Renal cortex interstitium (tissue), 15 donors: Measurements from ENCODE around the gene ITGA6. TPM values are rescaled to one million over a fixed set of nuclear protein-coding genes. Genes with fewer than 3 reads are reported as not detected.

Experiments used
- DNase-seq, 11 donors: peaks; one replicate each; pipeline ENCODE4 v3.0.0-alpha.2; 2013; ENCODE audit warnings: low read depth in 9 of 11, low spot score in 4 of 11; ENCODE audit errors: extremely low read depth in 1 of 11
- long read RNA-seq, 16 experiments: transcript quantifications; one replicate each; lab custom pipeline, GENCODE V29; 2026
- polyA plus RNA-seq, 3 donors: library from polyadenylated mRNA; unstranded; fragments of 120-200 nt; gene quantifications; one replicate each; pipeline ENCODE4 v1.2.1, GENCODE V29; 2013; ENCODE audit not compliant: insufficient read length in 3 of 3

Gene ITGA6
- 100 to 1,000 TPM; 102 to 124 (median 116) TPM for polyA plus RNA-seq
- long read RNA-seq, donor 1, full-length matches to known transcripts = 1 of 9 reads
- long read RNA-seq, donor 1, partial matches to known transcripts = 8 of 9 reads
- long read RNA-seq, donor 1, other reads (novel, unspliced or antisense) = 0 of 9 reads
- long read RNA-seq, donor 2, full-length matches to known transcripts = 4 of 12 reads
- long read RNA-seq, donor 2, partial matches to known transcripts = 8 of 12 reads
- long read RNA-seq, donor 2, other reads (novel, unspliced or antisense) = 0 of 12 reads
- long read RNA-seq, donor 3, full-length matches to known transcripts = 1 of 30 reads
- long read RNA-seq, donor 3, partial matches to known transcripts = 29 of 30 reads
- long read RNA-seq, donor 3, other reads (novel, unspliced or antisense) = 0 of 30 reads
- long read RNA-seq, donor 4, full-length matches to known transcripts = 5 of 22 reads
- long read RNA-seq, donor 4, partial matches to known transcripts = 17 of 22 reads
- long read RNA-seq, donor 4, other reads (novel, unspliced or antisense) = 0 of 22 reads
- long read RNA-seq, donor 5 = 0 reads
- long read RNA-seq, donor 6, full-length matches to known transcripts = 9 of 113 reads
- long read RNA-seq, donor 6, partial matches to known transcripts = 104 of 113 reads
- long read RNA-seq, donor 6, other reads (novel, unspliced or antisense) = 0 of 113 reads
- long read RNA-seq, donor 7, full-length matches to known transcripts = 5 of 20 reads
- long read RNA-seq, donor 7, partial matches to known transcripts = 15 of 20 reads
- long read RNA-seq, donor 7, other reads (novel, unspliced or antisense) = 0 of 20 reads
- long read RNA-seq, donor 8, full-length matches to known transcripts = 7 of 185 reads
- long read RNA-seq, donor 8, partial matches to known transcripts = 178 of 185 reads
- long read RNA-seq, donor 8, other reads (novel, unspliced or antisense) = 0 of 185 reads
- long read RNA-seq, donor 9, full-length matches to known transcripts = 1 of 16 reads
- long read RNA-seq, donor 9, partial matches to known transcripts = 15 of 16 reads
- long read RNA-seq, donor 9, other reads (novel, unspliced or antisense) = 0 of 16 reads
- long read RNA-seq, donor 10, full-length matches to known transcripts = 2 of 24 reads
- long read RNA-seq, donor 10, partial matches to known transcripts = 22 of 24 reads
- long read RNA-seq, donor 10, other reads (novel, unspliced or antisense) = 0 of 24 reads
- long read RNA-seq, donor 11, full-length matches to known transcripts = 4 of 31 reads
- long read RNA-seq, donor 11, partial matches to known transcripts = 27 of 31 reads
- long read RNA-seq, donor 11, other reads (novel, unspliced or antisense) = 0 of 31 reads
- long read RNA-seq, donor 12 = 0 reads
- long read RNA-seq, donor 13, full-length matches to known transcripts = 10 of 178 reads
- long read RNA-seq, donor 13, partial matches to known transcripts = 168 of 178 reads
- long read RNA-seq, donor 13, other reads (novel, unspliced or antisense) = 0 of 178 reads
- long read RNA-seq, donor 14, full-length matches to known transcripts = 6 of 12 reads
- long read RNA-seq, donor 14, partial matches to known transcripts = 6 of 12 reads
- long read RNA-seq, donor 14, other reads (novel, unspliced or antisense) = 0 of 12 reads
- long read RNA-seq, donor 15, full-length matches to known transcripts = 2 of 8 reads
- long read RNA-seq, donor 15, partial matches to known transcripts = 6 of 8 reads
- long read RNA-seq, donor 15, other reads (novel, unspliced or antisense) = 0 of 8 reads
- long read RNA-seq, donor 16, full-length matches to known transcripts = 8 of 95 reads
- long read RNA-seq, donor 16, partial matches to known transcripts = 87 of 95 reads
- long read RNA-seq, donor 16, other reads (novel, unspliced or antisense) = 0 of 95 reads

DNA sequence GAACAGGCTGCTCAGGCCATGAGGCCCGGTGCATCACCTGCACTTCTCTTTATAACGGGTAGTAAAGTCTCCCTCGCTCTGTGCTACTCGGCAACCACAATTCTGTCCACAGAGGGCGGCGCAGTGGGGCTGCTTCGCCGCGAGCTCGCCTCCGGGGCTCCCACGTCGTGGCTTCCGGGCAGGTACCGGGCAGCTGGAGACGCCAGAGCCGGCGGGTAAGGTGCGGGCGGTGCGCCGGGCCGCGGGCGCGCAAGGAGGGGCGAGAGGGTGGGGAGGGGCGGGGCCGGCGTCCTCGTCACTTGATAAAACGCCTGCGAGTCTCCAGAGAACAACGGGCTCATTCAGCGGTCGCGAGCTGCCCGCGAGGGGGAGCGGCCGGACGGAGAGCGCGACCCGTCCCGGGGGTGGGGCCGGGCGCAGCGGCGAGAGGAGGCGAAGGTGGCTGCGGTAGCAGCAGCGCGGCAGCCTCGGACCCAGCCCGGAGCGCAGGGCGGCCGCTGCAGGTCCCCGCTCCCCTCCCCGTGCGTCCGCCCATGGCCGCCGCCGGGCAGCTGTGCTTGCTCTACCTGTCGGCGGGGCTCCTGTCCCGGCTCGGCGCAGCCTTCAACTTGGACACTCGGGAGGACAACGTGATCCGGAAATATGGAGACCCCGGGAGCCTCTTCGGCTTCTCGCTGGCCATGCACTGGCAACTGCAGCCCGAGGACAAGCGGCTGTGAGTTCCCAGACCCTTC, at the start of gene ITGA6:
TSS of gene ITGA6 (plus strand) at position 331 of the 734 bp plus-strand sequence.
- peak in 6 of 11 donors; percentile 60 to 78 (median 68) for DNase-seq

DNA sequence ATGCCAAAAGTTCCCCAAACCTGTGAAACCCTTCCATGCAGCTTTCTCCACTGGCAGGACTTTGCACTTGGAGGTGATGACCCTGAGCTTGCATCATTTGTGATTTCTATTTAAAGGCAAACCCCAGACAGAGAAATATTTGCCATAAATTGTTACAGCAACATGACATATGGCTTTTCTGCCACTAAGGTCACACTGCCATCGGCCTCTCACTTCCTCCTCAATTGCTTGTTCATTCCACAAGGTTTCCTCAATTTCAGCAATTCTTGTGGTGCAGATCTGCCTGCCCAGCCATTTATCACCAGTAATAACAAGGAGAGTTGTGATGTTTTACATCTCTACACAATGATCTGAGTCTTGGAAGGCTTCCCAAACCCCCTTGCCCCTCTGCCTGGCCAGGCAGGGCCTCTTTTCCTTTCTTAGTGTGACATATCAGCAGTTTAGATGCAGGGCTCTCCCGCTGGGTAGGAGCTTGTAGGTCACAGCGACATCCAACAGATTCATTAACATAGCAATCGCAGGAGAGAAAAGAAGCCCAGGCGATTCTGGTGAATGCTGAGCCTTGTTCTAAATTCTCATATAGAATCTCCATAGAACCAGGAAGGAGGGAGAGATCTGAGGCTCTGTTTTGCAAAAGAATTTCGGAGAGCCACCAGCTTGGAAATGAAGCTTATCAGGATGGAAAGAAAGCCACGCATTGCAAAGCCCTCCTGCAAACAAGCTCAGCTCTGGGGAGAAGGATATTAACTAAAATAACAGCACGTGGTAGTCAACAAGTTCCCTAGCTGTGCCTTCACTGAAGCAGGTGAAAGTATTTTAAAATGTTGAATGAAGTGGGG, 46.7 kb upstream of the ITGA6 start:
- no peak for DNase-seq

DNA sequence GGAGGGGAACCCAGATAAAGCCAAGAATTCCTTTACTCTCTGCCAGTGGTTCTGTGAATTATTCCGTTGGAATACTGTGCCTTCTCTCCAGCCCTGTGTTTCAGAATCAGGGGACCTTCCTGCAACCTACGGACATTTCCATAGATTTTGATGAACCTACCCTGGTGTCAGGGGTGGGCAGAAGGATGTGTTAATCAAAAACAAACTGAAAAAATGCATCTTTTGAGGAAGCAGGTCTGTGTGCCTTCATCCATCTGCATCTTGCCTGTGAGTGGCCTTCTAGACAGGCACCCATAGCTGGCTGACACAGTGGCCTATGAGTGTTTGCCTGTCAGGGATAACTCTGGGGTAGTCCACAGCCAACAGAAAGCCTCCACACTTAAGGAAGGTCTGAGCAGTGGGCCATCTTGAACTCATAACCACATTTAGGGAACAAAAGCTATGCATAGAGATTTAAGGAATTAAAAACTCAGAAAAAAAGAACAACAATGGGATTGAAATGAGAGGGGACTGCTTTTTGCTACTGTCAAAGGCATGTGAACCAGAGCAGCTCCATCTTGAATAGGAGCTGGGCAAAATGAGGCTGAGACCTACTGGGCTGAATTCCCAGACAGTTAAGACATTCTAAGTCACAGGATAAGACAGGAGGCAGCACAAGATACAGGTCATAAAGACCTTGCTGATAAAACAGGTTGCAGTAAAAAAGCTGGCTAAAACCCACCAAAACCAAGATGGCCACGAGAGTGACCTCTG, 45.9 kb upstream of the ITGA6 start:
- no peak for DNase-seq

DNA sequence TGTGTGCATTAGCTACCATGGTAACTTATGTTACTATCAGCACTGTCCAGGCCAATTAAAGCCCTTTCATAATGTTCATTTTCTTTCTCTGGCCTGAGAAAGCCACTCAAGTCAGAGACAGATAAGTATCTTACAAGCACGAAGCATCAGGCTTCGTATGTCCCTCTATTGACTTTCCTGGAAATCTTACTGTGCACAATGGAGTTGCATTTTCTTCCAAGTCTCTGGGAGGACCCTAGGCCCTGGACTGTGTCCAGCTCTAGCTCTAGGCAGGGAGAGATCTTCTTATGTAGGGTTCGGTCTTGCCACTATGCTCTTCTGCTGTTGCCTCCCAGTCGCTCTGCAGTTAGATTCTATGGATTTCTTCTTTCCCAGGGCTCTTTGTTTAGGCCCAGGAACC, 40.0 kb upstream of the ITGA6 start:
- no peak for DNase-seq

DNA sequence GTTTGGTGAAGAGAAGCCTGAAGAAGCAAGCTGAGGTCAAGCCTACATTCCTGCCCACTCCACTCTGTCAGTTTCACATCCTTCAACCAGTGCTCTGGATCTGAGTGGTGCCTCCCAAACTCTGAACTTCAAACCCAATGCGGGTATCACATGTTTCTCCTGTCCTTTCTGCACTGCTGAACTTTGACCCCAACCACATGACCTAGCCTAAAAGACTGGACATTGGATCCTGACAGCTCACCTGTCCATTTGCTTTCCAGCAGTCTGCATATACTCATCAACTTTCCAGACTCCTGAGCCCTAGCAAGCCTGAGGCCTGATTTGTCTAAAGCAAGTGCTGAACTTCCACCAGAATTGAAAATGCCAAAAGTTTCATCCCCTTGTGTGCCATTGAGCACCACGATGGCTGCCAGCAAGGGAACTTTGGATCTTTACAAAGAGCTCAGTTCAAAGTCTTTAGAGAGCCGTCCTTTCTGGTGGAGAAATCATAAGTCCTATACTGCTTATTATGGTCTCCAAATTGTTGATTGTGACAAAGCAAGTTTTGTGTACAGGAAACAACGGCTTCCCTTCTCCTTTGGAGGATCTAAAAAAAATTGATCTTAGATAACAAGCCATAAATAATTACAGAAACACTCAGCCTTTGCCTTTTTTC, 37.6 kb upstream of the ITGA6 start:
- no peak for DNase-seq

DNA sequence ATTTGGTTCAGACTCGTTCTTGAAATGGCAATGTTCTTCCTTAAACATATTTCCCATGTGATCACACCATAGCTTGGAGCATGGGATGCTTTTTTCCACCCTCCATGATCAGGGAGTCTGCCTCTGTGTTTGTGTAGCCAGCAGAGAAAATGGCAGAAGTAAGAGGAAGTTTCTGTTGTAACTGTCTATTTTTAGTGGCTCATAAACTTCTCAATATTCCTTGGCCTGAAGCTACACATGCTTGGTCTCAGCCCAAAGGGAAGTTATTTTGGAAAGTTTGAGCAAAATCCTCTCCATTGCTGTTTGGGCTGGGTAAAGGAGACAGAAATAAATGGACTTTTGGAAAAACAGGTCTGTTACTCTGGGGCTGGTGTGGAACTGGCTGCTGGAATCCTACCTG, 33.4 kb upstream of the ITGA6 start:
- DNase-seq = no peak

DNA sequence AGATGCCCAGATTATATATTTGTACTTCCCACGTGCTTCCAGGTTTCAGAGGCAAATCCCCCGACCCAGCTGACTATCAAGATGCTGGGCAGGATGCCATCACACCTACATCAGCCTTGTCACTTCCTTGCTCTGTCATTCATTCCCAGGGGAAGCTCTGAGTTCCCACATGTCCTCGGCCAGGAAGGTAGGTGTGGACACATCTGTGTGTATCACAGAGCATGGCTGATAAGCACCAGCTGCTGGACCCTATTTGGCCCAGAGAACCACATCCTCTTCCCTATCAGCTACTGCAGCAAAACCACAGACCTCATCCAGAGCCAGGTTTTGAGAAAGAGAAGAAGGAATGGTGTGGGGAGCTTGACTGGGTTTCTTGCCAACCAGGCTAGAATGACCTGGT, 31.9 kb upstream of the ITGA6 start:
- no peak for DNase-seq

DNA sequence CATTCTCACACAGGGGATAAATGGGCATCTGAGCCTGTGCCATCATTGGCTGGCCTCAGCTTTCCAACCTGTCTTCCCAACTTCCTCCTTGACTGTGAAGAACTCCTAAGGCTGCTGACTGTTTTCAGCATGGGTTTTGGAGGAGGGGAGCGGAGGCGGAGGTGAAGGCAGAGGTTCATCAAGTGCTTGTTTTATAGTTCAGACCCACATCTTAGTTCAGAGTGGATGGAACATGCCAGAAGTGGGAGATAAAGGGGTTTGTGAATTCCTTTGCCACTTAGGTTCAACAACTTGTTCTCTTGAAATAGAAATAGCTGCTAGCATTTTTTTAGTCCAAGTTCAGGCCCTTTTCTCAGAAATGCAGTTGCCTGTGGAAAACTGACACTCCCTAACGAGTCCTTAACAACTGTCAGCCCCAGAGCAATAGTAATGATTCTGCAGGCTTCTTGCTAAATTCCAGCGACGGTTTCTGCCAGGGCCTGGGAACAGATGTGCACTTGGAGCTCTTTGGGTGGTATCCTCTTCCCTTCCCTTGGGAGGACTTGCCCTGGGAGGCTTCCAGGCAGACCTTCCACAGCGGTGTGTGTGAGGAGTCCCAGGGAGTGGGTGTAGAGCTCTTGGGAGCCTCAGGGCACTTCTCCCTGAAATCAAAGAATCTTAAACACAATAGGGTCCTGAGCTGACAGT, 30.1 kb upstream of the ITGA6 start:
- DNase-seq = no peak

DNA sequence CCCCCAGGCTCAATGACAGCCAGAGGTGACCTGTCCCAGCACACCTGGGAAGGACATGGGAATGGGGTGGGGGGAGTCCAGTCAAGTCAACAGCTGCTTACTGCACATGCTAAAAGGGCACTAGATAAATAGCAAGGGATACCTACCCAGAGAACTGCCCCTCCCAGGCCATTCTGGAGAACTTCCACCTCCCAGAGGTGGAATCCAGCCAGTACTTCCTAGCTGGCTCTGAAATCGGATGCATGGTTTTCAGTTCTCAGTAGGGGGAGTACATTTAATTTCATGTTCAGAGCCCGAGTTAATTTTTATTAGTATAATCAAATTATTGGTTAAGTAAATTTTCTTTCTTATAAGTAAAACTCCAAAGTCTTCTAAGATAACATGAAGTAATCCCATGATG, 28.9 kb upstream of the ITGA6 start:
- no peak for DNase-seq

DNA sequence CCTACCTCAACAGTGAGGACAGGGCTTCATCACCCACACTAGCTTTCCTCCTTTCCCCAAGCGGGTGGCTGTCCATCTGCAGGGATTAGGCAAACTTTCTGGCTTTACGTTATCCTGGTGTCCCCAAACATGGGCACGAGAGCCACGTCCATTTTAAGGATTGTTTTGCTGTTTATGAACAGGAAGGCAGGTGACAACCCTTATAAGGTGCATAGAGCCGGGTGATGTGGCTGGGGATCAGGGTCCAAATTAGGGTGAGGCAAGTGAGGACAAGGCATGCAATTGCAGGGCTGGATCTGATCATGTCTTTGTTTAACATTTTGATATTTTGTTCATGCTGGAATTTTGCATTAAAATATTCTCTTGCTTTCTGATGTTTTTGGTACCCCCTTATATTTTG, 27.6 kb upstream of the ITGA6 start:
- DNase-seq = no peak

DNA sequence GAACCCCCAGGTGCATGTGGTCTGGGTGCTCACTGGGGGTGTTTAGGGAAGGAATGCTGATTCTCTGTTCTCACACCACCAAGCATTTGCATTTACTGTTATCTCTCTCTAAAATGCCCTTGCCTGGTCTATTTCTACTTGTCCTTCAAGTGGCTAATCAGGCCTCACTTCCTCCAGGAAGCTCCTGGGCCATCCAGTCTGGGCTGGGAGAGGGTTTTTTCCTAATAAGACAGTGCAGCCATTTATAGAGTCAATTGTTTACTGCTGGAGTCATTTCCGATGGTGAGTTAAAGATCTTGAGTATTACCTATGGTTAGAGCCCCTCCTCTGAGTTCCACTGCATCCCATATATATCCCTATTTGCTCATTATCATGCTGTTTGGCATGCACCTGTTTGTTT, 25.2 kb upstream of the ITGA6 start:
- DNase-seq = no peak

DNA sequence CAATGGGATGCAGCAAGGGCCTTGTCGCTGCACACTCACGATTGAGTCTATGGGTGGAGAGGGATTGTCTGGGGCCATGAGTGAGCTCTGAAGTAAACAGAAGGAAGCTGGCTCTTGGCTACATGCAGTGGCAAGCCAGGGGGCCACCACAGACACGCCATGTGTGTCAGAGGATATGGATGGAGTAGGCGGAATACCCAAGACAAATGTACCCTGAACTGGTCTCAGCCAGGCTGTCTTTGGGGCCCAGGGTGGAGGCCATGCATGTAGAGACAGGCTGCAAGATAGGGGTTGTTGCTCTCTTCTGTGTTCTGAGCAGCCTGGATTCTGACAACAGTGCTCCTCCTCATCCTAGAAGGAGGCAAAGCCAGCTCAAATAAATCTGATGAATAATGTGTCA, 24.0 kb upstream of the ITGA6 start:
- no peak for DNase-seq

DNA sequence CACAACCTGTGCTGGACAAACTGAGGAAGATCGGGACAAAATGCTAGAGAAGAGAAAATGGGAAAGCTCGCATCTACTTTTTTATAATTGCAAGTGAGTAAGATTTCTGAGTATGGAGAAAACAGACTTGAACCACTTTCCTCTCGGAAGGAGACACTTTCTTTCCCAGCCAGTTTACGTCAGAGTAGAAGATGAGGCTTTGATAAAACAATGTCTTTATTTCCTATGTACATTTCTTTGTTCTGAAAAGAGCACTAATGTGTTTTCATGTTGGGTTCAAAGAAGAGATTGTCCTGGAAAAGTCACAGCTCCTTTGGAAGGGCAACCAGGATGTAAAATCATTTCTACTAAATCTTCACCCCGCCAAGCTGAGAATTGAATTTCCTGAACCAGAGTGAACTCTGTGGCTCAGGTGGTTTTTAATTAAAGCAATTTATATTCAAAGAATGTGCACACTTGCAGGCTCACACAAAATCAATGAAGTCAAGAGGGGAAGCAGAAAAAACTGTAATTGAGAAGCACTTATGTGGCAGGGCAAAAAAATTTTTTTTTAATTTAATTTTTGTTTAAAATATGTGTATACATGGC, 23.4 kb upstream of the ITGA6 start:
- no peak for DNase-seq

DNA sequence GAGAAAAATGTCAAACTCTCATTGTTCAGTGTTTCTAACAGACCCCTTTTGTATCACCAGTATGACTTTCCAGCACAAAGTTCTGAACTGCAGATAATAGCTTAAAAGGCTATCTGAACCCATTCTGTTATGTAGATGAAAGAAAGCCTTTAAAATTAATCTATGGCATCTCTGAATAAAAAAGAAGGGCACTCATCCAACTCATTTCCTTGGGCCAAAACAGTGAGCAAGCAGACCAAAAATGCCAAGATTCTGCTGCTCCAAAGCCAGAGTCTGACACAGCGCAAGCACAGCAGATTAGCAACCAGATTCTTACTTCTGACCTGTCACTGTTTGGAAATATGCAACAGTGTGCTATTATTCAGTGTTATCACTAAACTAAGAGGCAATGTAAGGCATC, 22.6 kb upstream of the ITGA6 start:
- DNase-seq = no peak

DNA sequence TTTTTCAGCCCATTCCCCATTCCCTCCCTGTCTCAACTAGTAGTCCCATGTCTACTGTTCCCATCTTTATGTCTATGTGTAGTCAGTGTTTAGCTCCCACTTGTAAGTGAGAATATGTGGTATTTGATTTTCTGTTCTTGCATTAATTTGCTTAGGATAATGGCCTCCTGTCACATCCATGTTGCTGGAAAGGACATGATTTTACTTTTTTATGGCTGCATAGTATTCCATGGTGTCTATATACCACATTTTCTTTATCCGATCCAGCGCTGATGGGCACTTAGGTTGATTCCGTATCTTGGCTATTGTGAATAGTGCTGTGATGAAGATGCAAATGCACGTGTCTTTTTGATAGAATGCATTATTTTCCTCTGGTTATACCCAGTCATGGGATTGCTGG, 21.7 kb upstream of the ITGA6 start:
- no peak for DNase-seq
